IMR-90 (cell line): ENCODE results near the gene ACAD11. TPM values are rescaled to one million over a fixed set of nuclear protein-coding genes. Genes with fewer than 3 reads are reported as not detected.

Experiments used
- ATAC-seq: fragments of 200-7000 bp; cut with Tn5 transposase; 2 replicates; pipeline ENCODE4 v1.9.1; 2020; ENCODE audit warnings: low read depth, mild to moderate bottlenecking, moderate library complexity
- BruUV-seq: library from RNA; stranded (reverse); fragments of 400-500 nt; replicated peaks from 2 replicates; lab custom pipeline; 2021; lab: Mats Ljungman, UMichigan
- CTCF ChIA-PET: fragments of 300-600 bp; formaldehyde crosslinking; extraction: SDS; loops from one replicate; lab custom pipeline; 2021; ENCODE audit warnings: antibody characterized with exemption; lab: Yijun Ruan, JAX
- POLR2A ChIA-PET: fragments of 300-600 bp; sonication (Branson Sonifier 250); formaldehyde crosslinking; loops from one replicate; lab custom pipeline; 2022; ENCODE audit warnings: antibody characterized with exemption; ENCODE audit not compliant: unreplicated experiment; lab: Charles Lee
- DNase-seq: peaks from one replicate; pipeline ENCODE4 v3.0.0; 2013
- H2AFZ ChIP-seq: replicated peaks from 2 replicates; pipeline ENCODE3; 2013; ENCODE audit warnings: low read length, mild to moderate bottlenecking; ENCODE audit not compliant: poor library complexity
- H2AK5ac ChIP-seq: 2 replicates; pipeline ENCODE4 v1.6.1; 2013; ENCODE audit warnings: low read depth, low read length, inconsistent platforms
- H2AK9ac ChIP-seq: replicated peaks from 2 replicates; pipeline ENCODE3; 2013; ENCODE audit warnings: mild to moderate bottlenecking, low read depth, low read length, moderate library complexity; ENCODE audit not compliant: poor library complexity
- H2BK120ac ChIP-seq: 2 replicates; pipeline ENCODE4 v1.6.1; 2013; ENCODE audit warnings: low read depth, low read length, inconsistent platforms
- H2BK15ac ChIP-seq: 3 replicates; pipeline ENCODE4 v1.6.1; 2013; ENCODE audit warnings: low read depth, low read length, inconsistent platforms
- H2BK20ac ChIP-seq: 2 replicates; pipeline ENCODE4 v1.6.1; 2013; ENCODE audit warnings: low read depth, mild to moderate bottlenecking, inconsistent platforms, low read length, moderate library complexity
- H2BK5ac ChIP-seq: 2 replicates; pipeline ENCODE4 v1.6.1; 2013; ENCODE audit warnings: mild to moderate bottlenecking, low read depth, low read length, inconsistent platforms; ENCODE audit not compliant: poor library complexity, severe bottlenecking
- H3K14ac ChIP-seq: replicated peaks from 2 replicates; pipeline ENCODE4 v1.6.1; 2013; ENCODE audit warnings: low read depth, low read length, inconsistent platforms
- H3K18ac ChIP-seq: 2 replicates; pipeline ENCODE4 v1.6.1; 2013; ENCODE audit warnings: low read depth, low read length, control low read depth
- H3K23ac ChIP-seq: 2 replicates; pipeline ENCODE4 v1.6.1; 2013; ENCODE audit warnings: low read depth, low read length, inconsistent platforms
- H3K27ac ChIP-seq: 2 replicates; pipeline ENCODE4 v1.5.1; 2013; ENCODE audit warnings: mild to moderate bottlenecking, control low read depth, low read length; ENCODE audit not compliant: insufficient read depth
- H3K27me3 ChIP-seq: 2 replicates; pipeline ENCODE4 v1.6.1; 2013; ENCODE audit warnings: low read length; ENCODE audit not compliant: control insufficient read depth, insufficient read depth
- H3K36me3 ChIP-seq: 2 replicates; pipeline ENCODE4 v1.6.1; 2013; ENCODE audit warnings: low read length, mixed read lengths; ENCODE audit not compliant: control insufficient read depth, insufficient read depth
- H3K4ac ChIP-seq: 2 replicates; pipeline ENCODE4 v1.6.1; 2013; ENCODE audit warnings: low read depth, low read length, inconsistent platforms
- H3K4me1 ChIP-seq: 2 replicates; pipeline ENCODE4 v1.6.1; 2013; ENCODE audit warnings: low read length, mixed read lengths; ENCODE audit not compliant: control insufficient read depth, insufficient read depth
- H3K4me2 ChIP-seq: 2 replicates; pipeline ENCODE4 v1.6.1; 2013; ENCODE audit warnings: low read depth, mild to moderate bottlenecking, control low read depth, low read length, moderate library complexity
- H3K4me3 ChIP-seq: 2 replicates; pipeline ENCODE4 v1.5.1; 2013; ENCODE audit warnings: low read depth, mild to moderate bottlenecking, control low read depth, low read length, moderate library complexity; ENCODE audit not compliant: insufficient read depth
- H3K56ac ChIP-seq: 2 replicates; pipeline ENCODE4 v1.6.1; 2013; ENCODE audit warnings: low read length, inconsistent platforms; ENCODE audit not compliant: insufficient read depth; ENCODE audit errors: extremely low read depth
- H3K79me1 ChIP-seq, 2 experiments: 2 replicates each; pipeline ENCODE4 v1.6.1; 2013; ENCODE audit warnings: low read length in 2 of 2, inconsistent platforms in 1 of 2, low read depth in 1 of 2
- H3K9ac ChIP-seq: 2 replicates; pipeline ENCODE4 v1.6.1; 2013; ENCODE audit warnings: low read depth, low read length, control low read depth
- H3K9me1 ChIP-seq: 2 replicates; pipeline ENCODE4 v1.6.1; 2013; ENCODE audit warnings: low read length, inconsistent platforms; ENCODE audit not compliant: insufficient read depth
- H3K9me3 ChIP-seq: 2 replicates; pipeline ENCODE4 v1.6.1; 2013; ENCODE audit warnings: low read length; ENCODE audit not compliant: control insufficient read depth, insufficient read depth
- H4K20me1 ChIP-seq: 2 replicates; pipeline ENCODE4 v1.6.1; 2013; ENCODE audit warnings: low read length, inconsistent platforms; ENCODE audit not compliant: insufficient read depth
- H4K5ac ChIP-seq: 2 replicates; pipeline ENCODE4 v1.6.1; 2013; ENCODE audit warnings: mild to moderate bottlenecking, low read depth, low read length, control low read depth
- H4K8ac ChIP-seq, 2 experiments: 2 replicates each; pipeline ENCODE4 v1.6.1; 2013; ENCODE audit warnings: low read depth in 2 of 2, low read length in 2 of 2, control low read depth in 1 of 2, inconsistent platforms in 1 of 2
- H4K91ac ChIP-seq: 2 replicates; pipeline ENCODE4 v1.6.1; 2013; ENCODE audit warnings: low read depth, low read length, inconsistent platforms; ENCODE audit not compliant: insufficient read depth
- BHLHE40 ChIP-seq: fragments of 150-350 bp; IDR thresholded peaks from 2 replicates; pipeline ENCODE4 v1.6.1; 2016; ENCODE audit warnings: mild to moderate bottlenecking, low read depth, low read length
- CEBPB ChIP-seq: IDR thresholded peaks from 2 replicates; pipeline ENCODE4 v1.6.1; 2012; ENCODE audit warnings: low read depth, low read length, improper control_type of control experiment
- CHD1 ChIP-seq: IDR thresholded peaks from 2 replicates; pipeline ENCODE4 v1.6.1; 2012; ENCODE audit warnings: low read depth, low read length, improper control_type of control experiment
- CTCF ChIP-seq: conservative IDR thresholded peaks from 2 replicates; pipeline ENCODE4 v1.5.1; 2012; ENCODE audit warnings: mild to moderate bottlenecking, low read depth, low read length, improper control_type of control experiment
- ELK1 ChIP-seq: fragments of 150-350 bp; IDR thresholded peaks from 2 replicates; pipeline ENCODE4 v1.6.1; 2016; ENCODE audit warnings: low read depth, mild to moderate bottlenecking, low read length, moderate library complexity, borderline replicate concordance
- FOS ChIP-seq: fragments of 150-350 bp; IDR thresholded peaks from 2 replicates; pipeline ENCODE4 v1.6.1; 2016; ENCODE audit warnings: low read depth, low read length
- MAFK ChIP-seq: IDR thresholded peaks from 2 replicates; pipeline ENCODE4 v1.6.1; 2012; ENCODE audit warnings: low read depth, low read length, improper control_type of control experiment
- MAZ ChIP-seq: IDR thresholded peaks from 2 replicates; pipeline ENCODE4 v1.6.1; 2012; ENCODE audit warnings: low read depth, mild to moderate bottlenecking, low read length, improper control_type of control experiment, moderate library complexity, borderline replicate concordance
- MXI1 ChIP-seq: IDR thresholded peaks from 2 replicates; pipeline ENCODE4 v1.6.1; 2012; ENCODE audit warnings: low read depth, mild to moderate bottlenecking, low read length, moderate library complexity, borderline replicate concordance
- NFE2L2 ChIP-seq: fragments of 150-350 bp; IDR thresholded peaks from 2 replicates; pipeline ENCODE4 v1.6.1; 2016; ENCODE audit warnings: low read depth, mild to moderate bottlenecking, low read length
- POLR2A ChIP-seq: IDR thresholded peaks from 2 replicates; pipeline ENCODE4 v1.6.1; 2012; ENCODE audit warnings: mild to moderate bottlenecking, low read depth, low read length
- RAD21 ChIP-seq: IDR thresholded peaks from 2 replicates; pipeline ENCODE4 v1.6.1; 2012; ENCODE audit warnings: low read length, improper control_type of control experiment
- RCOR1 ChIP-seq: IDR thresholded peaks from 2 replicates; pipeline ENCODE4 v1.6.1; 2012; ENCODE audit warnings: mild to moderate bottlenecking, low read length, improper control_type of control experiment; ENCODE audit not compliant: insufficient replicate concordance
- RFX5 ChIP-seq: IDR thresholded peaks from 2 replicates; pipeline ENCODE4 v1.8.0; 2012; ENCODE audit warnings: low read depth, mild to moderate bottlenecking, low read length, moderate library complexity
- SMC3 ChIP-seq: fragments of 150-350 bp; IDR thresholded peaks from 2 replicates; pipeline ENCODE4 v1.6.1; 2016; ENCODE audit warnings: low read depth, mild to moderate bottlenecking, antibody characterized with exemption, low read length, moderate library complexity
- USF2 ChIP-seq: fragments of 150-350 bp; IDR thresholded peaks from 2 replicates; pipeline ENCODE4 v1.6.1; 2017; ENCODE audit warnings: mild to moderate bottlenecking, antibody characterized with exemption, low read length, low read depth
- WGBS, 2 experiments: methylation state at CpG; one replicate each; pipeline versions ENCODE4 v1.1.5 to v1.1.7; 2013; ENCODE audit warnings: missing lambda C conversion rate in 2 of 2; ENCODE audit not compliant: insufficient read length in 1 of 2; ENCODE audit errors: extremely low coverage in 2 of 2; 5-methylcytosine and 5-hydroxymethylcytosine counted together
- dilution Hi-C: fragments of 300-500 bp; cut with HindIII; formaldehyde crosslinking; loops from one replicate; pipeline ENCODE4 v1.14.3; 2018; ENCODE audit warnings: low sequenced_read_pairs; ENCODE audit not compliant: unreplicated experiment
- in situ Hi-C: fragments of 300-500 bp; cut with MboI; formaldehyde crosslinking; loops from 3 replicates; pipeline ENCODE4 v1.14.3; 2019; ENCODE audit warnings: low sequenced_read_pairs, inconsistent platforms, mixed read lengths
- intact Hi-C: fragments of 100-400 bp; cut with micrococcal nuclease; formaldehyde crosslinking; loops from 2 replicates; pipeline ENCODE4 v1.10.0; 2022
- polyA plus RNA-seq, 3 experiments: library from polyadenylated mRNA; depleted of rRNA; stranded (reverse); fragments of >200 nt; gene quantifications; 2 replicates each; pipeline ENCODE4 v1.2.3, GENCODE V29; 2012; ENCODE audit warnings: low replicate concordance in 1 of 3
- total RNA-seq: library from RNA; depleted of rRNA; stranded (reverse); fragments of >200 nt; gene quantifications from 2 replicates; pipeline ENCODE4 v1.2.3, GENCODE V29; 2012

The ACAD11 gene
- total and polyA plus RNA-seq, 2 of the 4 experiments (the other 2 are of a cell fraction) = 16.0 to 18.8 TPM

- no peak overlapping the region for H3K4me2 ChIP-seq
- H3K27me3 ChIP-seq = no peaks in the 10 kb centered on the region
- no peaks in the 10 kb centered on the region for H3K9me3 ChIP-seq
- no peak overlapping the region for H3K14ac ChIP-seq
- no peak for ATAC-seq
- peaks cover 2% of the 10 kb centered on the region; the same call in 1 of the 2 replicates for H3K4me1 ChIP-seq
- H2AK9ac ChIP-seq = no peak overlapping the region
- no peak overlapping the region for H4K8ac ChIP-seq
- no peak overlapping the region for H2AFZ ChIP-seq
- H2BK120ac ChIP-seq = no peak overlapping the region
- H3K18ac ChIP-seq = no peak overlapping the region
- H4K91ac ChIP-seq = no peak overlapping the region
- no peak overlapping the region for H3K23ac ChIP-seq
- H3K79me1 ChIP-seq = peaks cover 0 to 4% of the 10 kb centered on the region in 2 experiments; a peak in 2 of 4 replicates
- no peak overlapping the region for H3K9ac ChIP-seq
- no peak for DNase-seq
- intact Hi-C loops (no loop called here), in situ Hi-C loops (no loop called here), dilution Hi-C loops (no loop called here)
- no peaks in the 10 kb centered on the region for H4K20me1 ChIP-seq
- no peak overlapping the region for H2BK15ac ChIP-seq
- no peak overlapping the region for H2BK5ac ChIP-seq
- no peak overlapping the region for H3K27ac ChIP-seq
- no peak overlapping the region for H3K56ac ChIP-seq
- H4K5ac ChIP-seq = no peak overlapping the region
- no CpG with 5 or more reads among the region's 1 CpG for WGBS, 2 experiments
- H2BK20ac ChIP-seq = no peak overlapping the region
- TF ChIP-seq RAD21 (no peak), BHLHE40 (no peak), MAZ (no peak), USF2 (no peak), ELK1 (no peak), CHD1 (no peak), CTCF (no peak), MXI1 (no peak), CEBPB (no peak), NFE2L2 (no peak), SMC3 (no peak), POLR2A (no peak), RFX5 (no peak), FOS (no peak), RCOR1 (no peak), MAFK (no peak)
- BruUV-seq = no TSS peak
- POLR2A ChIA-PET = interaction anchor here (0.6 kb wide), 1 partner anchor 1608 kb away, joined by 3 read pairs; no protein-coding TSS in a partner anchor
- no peak overlapping the region for H3K4ac ChIP-seq
- no peak overlapping the region for H2AK5ac ChIP-seq
- no peak overlapping the region for H3K4me3 ChIP-seq
- CTCF ChIA-PET = interaction anchor here (1.0 kb wide), 1 partner anchor 12 kb away, joined by 3 read pairs; no protein-coding TSS in a partner anchor
- H3K9me1 ChIP-seq = no peaks in the 10 kb centered on the region
- H3K36me3 ChIP-seq = no peaks in the 10 kb centered on the region
These were observed 72.2 kb downstream of the ACAD11 start for GRCh38 chr3:132587401-132587800.
